ENCODE results near the gene TEPSIN. TPM values are rescaled to one million over a fixed set of nuclear protein-coding genes. Genes with fewer than 3 reads are reported as not detected.

Gene TEPSIN
- total and polyA plus RNA-seq, 2 donors (not counting 3 experiments of a cell fraction or from before 2014, with no cell fraction given) = 41.6 to 45.3 TPM

DNA sequence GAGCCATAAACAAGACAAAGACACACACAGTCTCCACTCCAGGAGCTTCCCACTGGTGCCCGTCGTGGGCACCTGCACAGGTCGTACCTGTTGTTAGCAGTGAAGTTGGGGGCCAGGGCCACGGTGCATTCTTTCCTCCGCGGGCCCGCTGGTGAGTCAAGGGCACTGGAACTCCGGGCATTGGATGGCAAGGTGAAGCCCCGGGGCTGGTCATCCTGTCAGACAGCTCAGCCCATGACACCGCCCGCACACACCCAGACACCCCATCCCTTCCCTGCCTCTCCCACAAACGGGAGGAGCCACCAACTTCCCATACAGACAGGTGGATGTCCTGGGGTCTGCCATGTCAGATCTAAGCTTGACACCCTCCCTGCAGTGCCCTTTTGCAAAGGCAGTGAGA lies 32.2 kb downstream of the TEPSIN start:
- H3K36me3 ChIP-seq (ENCODE audit: control insufficient read depth in 2 of 2, extremely low read depth in 1 of 2, insufficient read depth in 2 of 2, low read length in 2 of 2) = peaks cover 0 to 4% of the 10 kb centered on the region in 2 experiments
- H3K9ac ChIP-seq (replicated peaks; ENCODE audit: extremely low read depth, insufficient read depth, low read length) = no peak overlapping the region
- no peaks in the 10 kb centered on the region for H3K27me3 ChIP-seq (ENCODE audit: control insufficient read depth in 2 of 2, insufficient read depth in 2 of 2, low read length in 2 of 2)
- POLR2A ChIA-PET = no interaction called here
- no peak overlapping the region for H3K4me3 ChIP-seq (replicated peaks in 1 of 3; ENCODE audit: insufficient read depth in 1 of 3, low read depth in 1 of 3, low read length in 3 of 3)
- intact Hi-C loops (cut with micrococcal nuclease) (no loop called here), dilution Hi-C loops (cut with MboI; ENCODE audit: extremely low pct_ligation_motif_present, low sequenced_read_pairs) (no loop called here)
- H3K79me2 ChIP-seq (ENCODE audit: control insufficient read depth, insufficient read depth, low read length) = no peaks in the 10 kb centered on the region
- no TSS peak for BruUV-seq (replicated peaks)
- TF ChIP-seq, protein P1, sequence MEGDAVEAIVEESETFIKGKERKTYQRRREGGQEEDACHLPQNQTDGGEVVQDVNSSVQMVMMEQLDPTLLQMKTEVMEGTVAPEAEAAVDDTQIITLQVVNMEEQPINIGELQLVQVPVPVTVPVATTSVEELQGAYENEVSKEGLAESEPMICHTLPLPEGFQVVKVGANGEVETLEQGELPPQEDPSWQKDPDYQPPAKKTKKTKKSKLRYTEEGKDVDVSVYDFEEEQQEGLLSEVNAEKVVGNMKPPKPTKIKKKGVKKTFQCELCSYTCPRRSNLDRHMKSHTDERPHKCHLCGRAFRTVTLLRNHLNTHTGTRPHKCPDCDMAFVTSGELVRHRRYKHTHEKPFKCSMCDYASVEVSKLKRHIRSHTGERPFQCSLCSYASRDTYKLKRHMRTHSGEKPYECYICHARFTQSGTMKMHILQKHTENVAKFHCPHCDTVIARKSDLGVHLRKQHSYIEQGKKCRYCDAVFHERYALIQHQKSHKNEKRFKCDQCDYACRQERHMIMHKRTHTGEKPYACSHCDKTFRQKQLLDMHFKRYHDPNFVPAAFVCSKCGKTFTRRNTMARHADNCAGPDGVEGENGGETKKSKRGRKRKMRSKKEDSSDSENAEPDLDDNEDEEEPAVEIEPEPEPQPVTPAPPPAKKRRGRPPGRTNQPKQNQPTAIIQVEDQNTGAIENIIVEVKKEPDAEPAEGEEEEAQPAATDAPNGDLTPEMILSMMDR (IDR thresholded peaks at IDR 0.05; ENCODE audit: extremely low read depth in 1 of 2, insufficient read depth in 1 of 2, low read depth in 1 of 2, low read length in 2 of 2) = no peak
- TF ChIP-seq GATA2 (IDR thresholded peaks at IDR 0.05; ENCODE audit: insufficient read depth, insufficient read length, low read depth, low read length) = no peak
- no peak for TF ChIP-seq JUN (IDR thresholded peaks at IDR 0.05; ENCODE audit: borderline replicate concordance, insufficient read depth, insufficient read length, low read depth)
- TF ChIP-seq FOS (IDR thresholded peaks at IDR 0.05; ENCODE audit: borderline replicate concordance, insufficient read depth, low read length) = no peak
- no peak for TF ChIP-seq MYC (IDR thresholded peaks at IDR 0.05; ENCODE audit: low read depth, low read length)
- TF ChIP-seq POLR2AphosphoS5 (IDR thresholded peaks at IDR 0.05; ENCODE audit: insufficient read depth, low read depth, low read length) = no peak
- no peak for TF ChIP-seq EZH2 (IDR thresholded peaks at IDR 0.05; ENCODE audit: borderline replicate concordance, low read depth, low read length, severe bottlenecking)
- H3K4me2 ChIP-seq (ENCODE audit: insufficient read depth, low read length) = no peak overlapping the region
- H4K20me1 ChIP-seq (replicated peaks; ENCODE audit: control insufficient read depth, extremely low read depth, insufficient read depth, low read length) = no peaks in the 10 kb centered on the region
- H3K27ac ChIP-seq (ENCODE audit: insufficient read depth, low read depth, low read length) = no peak overlapping the region
- DNase-seq (ENCODE audit: low read depth, low spot score) (no peak), FAIRE-seq (no peak)
- CTCF ChIA-PET = interaction anchor here (1.1 kb wide), 1 partner anchor 49 kb away, joined by 4 read pairs; no protein-coding TSS in a partner anchor
- no peak overlapping the region for H2AFZ ChIP-seq (ENCODE audit: low read depth, low read length)
- no peaks in the 10 kb centered on the region for H3K9me1 ChIP-seq (replicated peaks; ENCODE audit: control insufficient read depth, extremely low read depth, insufficient read depth, low read length)
- H3K9me3 ChIP-seq (replicated peaks; ENCODE audit: control insufficient read depth, insufficient read depth, low read length) = no peaks in the 10 kb centered on the region
- H3K4me1 ChIP-seq (ENCODE audit: control insufficient read depth, extremely low read depth, insufficient read depth, low read length) = peaks cover 6% of the 10 kb centered on the region

Data from endothelial cell of umbilical vein (primary cell).